OCI-LY7 (cell line): ENCODE results near the gene KANSL1. TPM values are rescaled to one million over a fixed set of nuclear protein-coding genes. Genes with fewer than 3 reads are reported as not detected.

Source experiments
- BruUV-seq: library from RNA; stranded (reverse); fragments of 400-500 nt; replicated peaks from 2 replicates; lab custom pipeline; 2021; lab: Mats Ljungman, UMichigan
- CTCF ChIA-PET: fragments of 300-600 bp; sonication (Branson Sonifier 250); formaldehyde crosslinking; loops from one replicate; lab custom pipeline; 2022; ENCODE audit warnings: antibody characterized with exemption; ENCODE audit not compliant: unreplicated experiment; lab: Charles Lee
- POLR2A ChIA-PET: fragments of 300-600 bp; sonication (Branson Sonifier 250); formaldehyde crosslinking; loops from one replicate; lab custom pipeline; 2022; ENCODE audit warnings: antibody characterized with exemption; lab: Charles Lee
- DNase-seq: peaks from one replicate; pipeline ENCODE4 v3.0.0-alpha.2; 2015; ENCODE audit warnings: low spot score
- H2AFZ ChIP-seq: fragments of 200-600 bp; sonication (generic), shearing (Covaris generic); 2 replicates; pipeline ENCODE4 v1.6.1; 2014; ENCODE audit warnings: mild to moderate bottlenecking, antibody characterized with exemption, low read length, moderate library complexity
- H3K27ac ChIP-seq: fragments of 200-600 bp; sonication (generic); 2 replicates; pipeline ENCODE4 v1.5.1; 2014; ENCODE audit warnings: mixed run types, low read depth, mild to moderate bottlenecking, moderate library complexity, low read length, inconsistent platforms; ENCODE audit not compliant: poor library complexity, severe bottlenecking
- H3K36me3 ChIP-seq: fragments of 200-600 bp; sonication (generic); 2 replicates; pipeline ENCODE4 v1.6.1; 2014; ENCODE audit warnings: mild to moderate bottlenecking, antibody characterized with exemption, low read length, moderate library complexity, mixed read lengths; ENCODE audit not compliant: insufficient read depth
- H3K4me1 ChIP-seq: fragments of 200-600 bp; sonication (generic); 2 replicates; pipeline ENCODE4 v1.5.1; 2014; ENCODE audit warnings: mild to moderate bottlenecking, low read length; ENCODE audit not compliant: insufficient read depth, poor library complexity, severe bottlenecking
- H3K4me2 ChIP-seq: fragments of 200-600 bp; sonication (generic); 2 replicates; pipeline ENCODE4 v1.6.1; 2014; ENCODE audit warnings: mild to moderate bottlenecking, low read length
- H3K4me3 ChIP-seq: fragments of 200-600 bp; sonication (generic); 2 replicates; pipeline ENCODE4 v1.5.1; 2014; ENCODE audit warnings: mild to moderate bottlenecking, low read depth, low read length; ENCODE audit not compliant: poor library complexity, severe bottlenecking
- H3K79me2 ChIP-seq: fragments of 200-600 bp; sonication (generic); 2 replicates; pipeline ENCODE4 v1.6.1; 2016; ENCODE audit warnings: low read depth, mild to moderate bottlenecking, low read length, moderate library complexity, mixed read lengths; ENCODE audit not compliant: insufficient read depth
- H3K9me2 ChIP-seq: fragments of 200-600 bp; sonication (generic); 2 replicates; pipeline ENCODE4 v1.6.1; 2016; ENCODE audit warnings: mild to moderate bottlenecking, low read length, mixed read lengths; ENCODE audit not compliant: insufficient read depth
- H3K9me3 ChIP-seq: fragments of 200-600 bp; sonication (generic); 2 replicates; pipeline ENCODE4 v1.6.1; 2014; ENCODE audit warnings: mild to moderate bottlenecking, mixed run types, low read length, mixed read lengths
- H4K20me1 ChIP-seq: fragments of 200-600 bp; sonication (generic); 2 replicates; pipeline ENCODE4 v1.6.1; 2014; ENCODE audit warnings: mild to moderate bottlenecking, antibody characterized with exemption, low read length, moderate library complexity, mixed read lengths; ENCODE audit not compliant: insufficient read depth
- CTCF ChIP-seq: fragments of 200-600 bp; sonication (generic); conservative IDR thresholded peaks from 2 replicates; pipeline ENCODE4 v1.5.1; 2014; ENCODE audit warnings: mild to moderate bottlenecking, antibody characterized with exemption, low read length, moderate library complexity, mixed read lengths
- EZH2phosphoT487 ChIP-seq: fragments of 200-600 bp; sonication (generic); IDR thresholded peaks from 2 replicates; pipeline ENCODE4 v1.6.1; 2018; ENCODE audit warnings: low read depth, borderline replicate concordance, mild to moderate bottlenecking, mixed run types, antibody characterized with exemption, low read length, moderate library complexity, mixed read lengths
- intact Hi-C: fragments of 100-400 bp; cut with micrococcal nuclease; formaldehyde crosslinking; loops from one replicate; pipeline ENCODE4 v1.10.0; 2022; ENCODE audit not compliant: unreplicated experiment
- total RNA-seq, 2 experiments: library from RNA; depleted of rRNA in 1 of 2; stranded (reverse); fragments of >200 nt in 1 of 2; shearing (Covaris generic) in 1 of 2; gene quantifications; 2 replicates each; pipeline ENCODE4 v1.2.3, GENCODE V29; 2014 to 2022

KANSL1 gene
- total RNA-seq, 2 experiments from 2014 or later, result 96.9 to 129 TPM

DNA sequence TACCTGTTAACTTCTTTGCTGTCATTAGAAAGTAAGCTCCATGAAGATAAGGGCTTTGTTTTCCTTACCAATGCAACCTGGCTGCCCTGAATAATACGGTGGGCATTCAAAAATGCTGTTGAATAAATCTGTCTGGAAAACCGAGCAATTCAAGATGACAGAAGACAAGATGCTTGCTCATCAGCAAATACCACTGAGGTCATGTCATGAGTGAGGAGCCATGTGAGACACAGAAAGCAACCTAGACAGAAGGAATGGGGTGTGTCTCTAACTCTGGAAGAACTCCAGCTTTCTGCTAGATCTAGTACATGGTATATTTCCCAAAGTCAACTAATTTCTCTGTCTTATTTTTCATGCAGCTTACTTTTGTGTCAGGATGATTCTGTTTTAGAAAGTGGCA, 130.0 kb downstream of the KANSL1 start:
- Histone ChIP-seq H2AFZ (no peak overlapping the region), H3K4me1 (no peaks in the 10 kb centered on the region), H3K27ac (no peak overlapping the region), H3K9me2 (no peaks in the 10 kb centered on the region), H3K9me3 (no peaks in the 10 kb centered on the region), H3K4me3 (no peak overlapping the region), H3K36me3 (peaks cover 86% of the 10 kb centered on the region), H3K4me2 (no peak overlapping the region), H4K20me1 (no peaks in the 10 kb centered on the region), H3K79me2 (peaks cover 8% of the 10 kb centered on the region; the same call in 1 of the 2 replicates)
- ChIA-PET POLR2A (no interaction called here), CTCF (no interaction called here)
- intact Hi-C loops, result no loop called here
- BruUV-seq, result no TSS peak
- TF ChIP-seq EZH2phosphoT487, result no peak
- no peak for TF ChIP-seq CTCF
- no peak for DNase-seq

DNA sequence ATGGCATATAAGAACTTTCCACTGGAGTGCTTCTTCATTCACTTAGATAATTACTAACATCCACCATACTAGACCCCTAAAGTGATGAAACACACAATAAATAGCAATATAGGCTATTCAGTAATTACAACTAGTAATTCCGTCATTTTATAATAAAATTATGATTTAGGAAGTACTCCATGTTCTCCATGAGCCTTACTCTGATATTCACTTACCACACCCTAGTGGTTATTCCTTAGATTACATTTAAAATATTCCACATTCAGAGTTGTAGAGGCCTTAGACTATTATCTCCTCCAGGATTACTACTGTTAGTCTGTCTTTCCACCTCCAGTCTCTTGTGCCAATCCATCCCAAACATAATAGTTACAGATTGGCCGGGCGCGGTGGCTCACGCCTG, 131.8 kb downstream of the KANSL1 start:
- POLR2A ChIA-PET, result no interaction called here
- Histone ChIP-seq H3K36me3 (peaks cover 86% of the 10 kb centered on the region), H3K27ac (no peak overlapping the region), H3K9me3 (no peaks in the 10 kb centered on the region), H3K79me2 (peaks cover 13% of the 10 kb centered on the region; the same call in 1 of the 2 replicates), H3K9me2 (no peaks in the 10 kb centered on the region), H4K20me1 (no peaks in the 10 kb centered on the region), H3K4me1 (no peaks in the 10 kb centered on the region), H3K4me3 (no peak overlapping the region), H2AFZ (no peak overlapping the region), H3K4me2 (no peak overlapping the region)
- no peak for TF ChIP-seq EZH2phosphoT487
- TF ChIP-seq CTCF, result peak; percentile 68
- no peak for DNase-seq
- intact Hi-C loops, result no loop called here
- no TSS peak for BruUV-seq
- CTCF ChIA-PET, result no interaction called here

- CTCF ChIA-PET, result no interaction called here
- Histone ChIP-seq H3K4me2 (no peak overlapping the region), H3K9me2 (no peaks in the 10 kb centered on the region), H3K4me3 (no peak overlapping the region), H3K9me3 (no peaks in the 10 kb centered on the region), H3K79me2 (peaks cover 13% of the 10 kb centered on the region; the same call in 1 of the 2 replicates), H4K20me1 (no peaks in the 10 kb centered on the region), H3K27ac (no peak overlapping the region), H3K36me3 (peaks cover 79% of the 10 kb centered on the region), H3K4me1 (no peaks in the 10 kb centered on the region), H2AFZ (no peak overlapping the region)
- POLR2A ChIA-PET, result no interaction called here
- TF ChIP-seq CTCF (no peak), EZH2phosphoT487 (no peak)
- BruUV-seq, result no TSS peak
- intact Hi-C loops, result no loop called here
- DNase-seq, result no peak
Observed at GRCh38 chr17:46060461-46060860, 132.8 kb downstream of the KANSL1 start.
